NT2/D1 (cell line): ENCODE data around the gene EXOC5.

Source experiments
- SUZ12 ChIP-seq: IDR thresholded peaks from 2 replicates; pipeline ENCODE4 v1.6.1; 2011; ENCODE audit not compliant: insufficient read length, insufficient read depth; ENCODE audit errors: extremely low read depth
- YY1 ChIP-seq: IDR thresholded peaks from 2 replicates; pipeline ENCODE4 v1.6.1; 2011; ENCODE audit not compliant: insufficient read length, insufficient read depth
- ZNF274 ChIP-seq: IDR thresholded peaks from 2 replicates; pipeline ENCODE4 v1.6.1; 2011; ENCODE audit warnings: mild to moderate bottlenecking, low read depth, low read length

- TF ChIP-seq YY1: no peak
- no peak for TF ChIP-seq ZNF274
- TF ChIP-seq SUZ12: no peak
Measured at GRCh38 chr14:57254884-57255283, 13.8 kb downstream of the EXOC5 start.
